HG02588 (cell line): Measurements from ENCODE around the gene RUNDC3A.
A peak's percentile ranks its signal among the peaks of the same experiment; 100 is the strongest.
"Not testable (repeated sequence)": the region's sequence is repeated elsewhere in the genome, so short reads cannot be mapped to it uniquely, and the experiment has no call there.

Source experiments
- ATAC-seq: cut with Tn5 transposase; IDR thresholded peaks from one replicate; pipeline ENCODE4 v1.9.1; 2021; ENCODE audit warnings: mild to moderate bottlenecking, moderate library complexity; ENCODE audit not compliant: unreplicated experiment

The RUNDC3A gene

DNA sequence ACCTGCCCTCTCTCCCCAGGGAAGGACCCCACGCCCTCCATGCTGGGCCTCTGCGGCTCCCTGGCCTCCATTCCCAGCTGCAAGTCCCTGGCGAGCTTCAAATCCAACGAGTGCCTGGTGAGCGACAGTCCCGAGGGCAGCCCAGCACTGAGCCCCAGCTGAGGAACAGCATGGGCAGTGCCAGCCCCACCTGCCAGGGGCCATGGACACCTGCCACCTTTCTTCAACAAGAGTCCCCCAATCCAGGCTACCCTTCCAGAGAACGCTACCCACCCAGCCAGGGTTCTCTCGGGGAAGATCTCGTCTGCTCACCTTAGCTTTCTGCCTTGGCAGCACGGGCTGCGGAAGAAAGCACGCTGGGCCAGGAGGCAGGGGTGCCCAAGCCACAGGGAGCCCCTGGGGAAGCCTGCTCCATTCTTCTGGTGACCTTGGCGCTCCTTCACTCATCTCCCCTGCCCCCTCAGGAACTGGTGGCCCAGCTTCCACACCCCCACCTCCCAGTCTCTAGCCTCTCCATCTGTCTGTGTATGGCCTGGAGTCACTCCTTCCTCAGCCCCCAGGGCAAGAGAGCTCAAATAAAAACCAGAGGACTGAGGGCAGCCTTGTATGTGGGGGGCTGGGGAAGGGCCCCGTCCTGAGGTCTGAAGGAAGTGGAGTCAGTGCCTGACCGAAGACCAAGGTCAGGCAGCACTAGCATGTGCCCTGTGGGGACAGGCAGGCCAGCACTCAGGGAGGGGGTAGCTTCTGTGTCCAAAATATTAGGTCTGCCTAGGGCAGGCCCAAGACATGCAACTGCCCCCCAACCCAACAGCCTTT lies 9.9 kb downstream of the RUNDC3A start:
- no peak for ATAC-seq

DNA sequence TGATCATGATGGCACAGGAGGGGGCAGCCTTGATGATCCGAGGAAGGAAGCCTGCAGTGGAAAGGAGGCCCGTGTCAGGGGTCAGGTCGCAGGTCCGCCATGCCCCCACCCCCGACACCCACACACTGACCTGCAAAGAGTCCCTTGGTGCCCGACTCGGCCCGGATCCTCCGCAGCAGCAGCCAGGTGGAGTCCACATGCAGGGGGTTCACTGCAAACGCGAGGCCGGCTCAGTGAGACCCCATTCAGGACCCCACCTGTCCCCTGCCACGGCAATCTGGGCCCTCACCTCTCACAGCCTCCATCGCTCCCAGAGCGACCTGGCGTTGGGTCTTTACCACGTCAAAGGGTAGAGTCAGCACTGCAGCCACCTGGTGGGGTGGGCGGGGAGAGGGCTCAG lies 11.7 kb downstream of the RUNDC3A start:
- ATAC-seq = no peak

DNA sequence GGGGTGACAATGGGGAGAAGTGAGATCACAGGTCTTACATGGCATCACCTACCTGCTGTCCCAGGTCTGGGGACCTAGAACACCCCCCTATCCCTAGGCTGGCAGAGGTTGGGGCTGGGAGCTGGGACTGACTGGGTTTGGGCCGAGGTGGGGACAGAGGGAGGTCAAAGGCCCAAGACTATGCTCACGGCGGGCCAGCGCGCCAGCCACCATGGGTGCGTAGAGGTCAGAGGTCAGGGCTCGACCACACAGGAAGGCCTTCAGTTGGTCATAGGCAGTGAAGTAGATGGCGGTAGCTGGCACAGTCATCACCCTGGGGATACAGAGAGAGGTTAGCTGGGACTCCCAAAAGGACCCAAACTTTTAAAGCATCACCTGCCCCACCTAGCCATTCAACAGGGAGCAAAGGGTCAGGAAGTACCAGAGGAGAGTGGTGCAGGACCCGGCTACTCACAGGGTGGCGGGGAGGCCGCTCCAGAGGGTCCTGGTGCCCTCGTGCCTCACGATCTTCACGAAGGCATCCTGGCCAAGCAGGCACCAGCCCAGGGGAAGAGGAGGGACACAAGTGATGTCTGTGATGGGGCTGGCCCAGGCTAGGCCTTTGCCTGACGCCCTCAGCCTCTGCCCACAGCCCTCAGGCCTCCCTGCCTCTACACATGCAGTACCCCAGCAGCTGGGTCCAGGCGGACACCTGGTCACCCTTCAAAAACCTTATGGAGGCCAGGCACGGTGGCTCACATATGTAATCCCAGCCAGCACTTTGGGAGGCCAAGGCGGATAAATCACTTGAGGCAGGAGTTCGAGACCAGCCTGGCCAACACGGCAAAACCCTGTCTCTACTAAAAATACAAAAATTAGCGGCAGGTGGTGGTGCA lies 13.1 kb downstream of the RUNDC3A start:
- no peak for ATAC-seq

DNA sequence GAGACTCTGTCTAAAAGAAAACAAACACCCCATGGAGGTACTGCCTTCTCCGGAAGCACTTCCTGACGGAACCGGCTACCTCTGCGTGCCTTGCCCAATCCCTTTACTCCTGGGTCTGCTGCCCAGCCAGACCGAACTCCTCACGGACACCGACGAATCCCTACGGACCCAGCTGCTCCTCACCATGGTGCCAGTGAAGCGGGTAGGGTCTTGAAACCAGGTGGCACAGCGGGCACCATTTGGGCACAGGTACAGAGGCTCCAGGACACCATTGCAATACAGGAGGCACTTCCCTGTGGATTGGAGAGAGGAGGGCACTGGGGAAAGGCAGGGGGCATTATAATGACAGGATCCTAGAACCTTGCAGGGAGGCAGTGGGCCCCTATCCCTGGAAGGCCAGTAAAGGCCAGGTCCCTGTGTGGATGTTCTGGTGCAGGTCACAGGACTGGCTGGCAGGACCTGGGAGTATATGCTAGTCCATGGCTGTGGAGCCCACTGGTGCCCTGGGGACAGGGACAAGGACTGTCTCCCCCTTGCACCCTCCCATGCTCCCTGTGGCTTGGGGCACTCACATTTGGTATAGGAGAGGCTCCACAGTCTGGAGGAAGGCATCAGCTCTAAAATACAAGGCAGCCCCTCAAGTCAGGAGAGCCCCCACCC lies 14.0 kb downstream of the RUNDC3A start:
- ATAC-seq = no peak

DNA sequence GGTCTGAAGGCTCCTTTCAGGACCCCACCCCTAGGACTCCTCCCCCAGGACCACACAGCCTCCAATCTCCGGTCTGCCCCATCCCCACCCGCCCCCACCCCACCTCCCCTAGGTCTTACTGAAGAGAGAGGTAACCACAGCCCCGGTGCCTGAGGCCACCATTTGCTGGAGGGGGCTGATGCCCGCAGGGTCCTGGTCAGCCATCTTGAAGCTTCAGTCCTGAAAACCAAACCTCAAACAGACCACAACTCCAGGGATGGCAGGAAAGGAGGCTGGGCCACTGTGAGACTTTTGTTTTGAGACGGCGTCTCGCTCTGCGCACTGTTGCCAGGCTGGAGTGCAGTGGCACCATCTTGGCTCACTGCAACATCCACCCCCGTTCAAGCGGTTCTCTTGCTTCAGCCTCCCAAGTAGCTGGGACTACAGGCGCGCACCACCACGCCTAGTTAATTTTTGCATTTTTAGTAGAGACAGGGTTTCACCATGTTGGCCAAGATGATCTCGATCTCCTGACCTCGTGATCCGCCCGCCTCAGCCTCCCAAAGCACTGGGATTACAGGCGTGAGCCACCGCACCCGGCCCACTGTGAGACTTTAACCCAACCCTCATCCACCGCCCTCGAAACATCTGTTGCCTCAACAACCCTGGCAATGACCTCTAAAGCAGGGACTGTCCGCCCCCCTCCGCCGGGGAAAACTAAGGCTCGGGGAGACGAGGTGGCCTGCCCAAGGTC lies 15.1 kb downstream of the RUNDC3A start:
- ATAC-seq = no peak

DNA sequence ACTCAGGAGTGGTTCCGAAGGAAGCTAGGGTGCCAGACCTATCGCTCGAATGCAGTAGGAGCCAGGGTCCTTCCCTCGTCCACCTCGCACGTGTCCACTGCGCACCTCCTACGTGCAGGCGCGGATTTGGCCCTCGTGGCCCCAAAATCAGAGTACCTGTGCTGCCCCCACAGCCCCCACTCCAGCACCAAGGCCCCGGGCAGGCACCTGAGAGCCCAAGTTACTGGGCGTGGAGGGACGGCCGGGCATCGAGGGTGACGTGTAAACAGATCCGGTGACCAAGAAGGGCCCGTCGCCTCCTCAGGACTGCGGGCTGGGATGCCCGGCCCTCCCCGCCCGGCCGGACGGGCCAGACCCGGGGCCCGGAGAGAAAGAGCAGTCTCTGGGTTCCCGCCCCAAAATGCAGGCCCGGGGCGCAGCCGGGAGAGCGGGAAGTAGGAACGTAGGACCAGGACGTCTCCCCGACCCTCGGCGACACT lies 15.7 kb downstream of the RUNDC3A start:
- peak; percentile 1 for ATAC-seq

DNA sequence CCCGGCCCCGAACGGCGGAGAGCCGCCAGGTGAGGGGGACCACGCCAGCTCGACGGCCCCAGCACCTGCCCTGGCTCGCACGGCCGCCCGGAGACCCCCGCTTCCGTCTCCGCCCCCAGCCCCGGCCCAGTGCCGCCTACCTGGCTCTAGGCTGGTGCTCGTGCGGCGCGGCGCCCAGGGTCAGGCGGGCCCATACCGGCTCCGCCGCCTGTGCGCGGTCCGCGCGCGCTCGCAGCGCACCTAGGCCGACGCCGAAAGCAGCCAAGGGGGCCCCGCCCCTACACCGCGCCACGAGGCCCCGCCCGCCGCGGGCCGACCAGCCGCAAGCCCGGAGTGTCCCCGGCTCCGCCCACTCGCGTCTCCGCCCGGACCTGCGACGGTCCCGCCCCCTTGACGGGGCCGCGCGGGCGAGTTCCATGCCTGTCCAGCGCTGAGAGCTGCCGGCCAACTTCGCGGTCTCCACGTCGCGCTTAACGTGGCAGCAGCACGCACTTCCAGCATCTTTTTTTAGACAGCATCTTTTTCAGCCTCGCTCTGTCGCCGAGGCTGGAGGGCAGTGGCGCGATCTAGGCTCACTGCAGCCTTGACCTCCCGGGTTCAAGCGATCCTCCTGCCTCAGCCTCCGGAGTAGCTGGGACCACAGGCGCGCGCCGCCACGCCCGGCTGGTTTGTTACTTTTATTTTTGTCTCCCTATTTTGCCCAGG lies 16.3 kb downstream of the RUNDC3A start, which contains the start of gene SLC25A39:
Gene SLC25A39 (minus strand): TSS at position 253 of the 705 bp plus-strand sequence. CDS start 1,261 bp downstream, outside the sequence.
- ATAC-seq = peak; percentile 64

DNA sequence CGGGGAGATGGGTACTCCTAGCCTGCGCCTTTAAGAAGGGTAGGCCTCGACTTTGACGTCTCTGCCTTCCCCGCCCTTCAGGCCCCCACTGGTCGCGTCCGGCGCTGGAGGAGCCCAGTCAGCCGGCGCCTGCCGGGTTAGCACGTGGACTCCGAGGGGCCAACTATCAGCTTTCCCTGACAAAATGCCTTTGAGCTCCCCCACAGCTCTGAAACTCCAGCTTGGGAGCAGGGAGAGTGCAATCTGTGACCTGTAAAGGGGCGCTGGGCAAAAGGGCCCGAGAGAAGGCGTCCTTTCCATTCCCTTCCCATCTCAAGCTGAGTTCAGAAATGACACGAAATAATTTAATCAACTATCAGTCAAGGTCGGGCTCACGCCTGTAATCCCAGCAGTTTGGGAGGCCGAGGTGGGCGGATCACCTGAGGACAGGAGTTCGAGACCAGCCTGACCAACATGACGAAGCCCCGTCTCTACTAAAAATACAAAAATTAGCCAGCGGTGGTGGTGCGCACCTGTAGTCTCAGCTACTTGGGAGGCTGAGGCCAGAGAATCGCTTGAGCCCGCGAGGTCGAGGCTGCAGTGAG lies 18.6 kb downstream of the RUNDC3A start:
- peak; percentile 37 for ATAC-seq

DNA sequence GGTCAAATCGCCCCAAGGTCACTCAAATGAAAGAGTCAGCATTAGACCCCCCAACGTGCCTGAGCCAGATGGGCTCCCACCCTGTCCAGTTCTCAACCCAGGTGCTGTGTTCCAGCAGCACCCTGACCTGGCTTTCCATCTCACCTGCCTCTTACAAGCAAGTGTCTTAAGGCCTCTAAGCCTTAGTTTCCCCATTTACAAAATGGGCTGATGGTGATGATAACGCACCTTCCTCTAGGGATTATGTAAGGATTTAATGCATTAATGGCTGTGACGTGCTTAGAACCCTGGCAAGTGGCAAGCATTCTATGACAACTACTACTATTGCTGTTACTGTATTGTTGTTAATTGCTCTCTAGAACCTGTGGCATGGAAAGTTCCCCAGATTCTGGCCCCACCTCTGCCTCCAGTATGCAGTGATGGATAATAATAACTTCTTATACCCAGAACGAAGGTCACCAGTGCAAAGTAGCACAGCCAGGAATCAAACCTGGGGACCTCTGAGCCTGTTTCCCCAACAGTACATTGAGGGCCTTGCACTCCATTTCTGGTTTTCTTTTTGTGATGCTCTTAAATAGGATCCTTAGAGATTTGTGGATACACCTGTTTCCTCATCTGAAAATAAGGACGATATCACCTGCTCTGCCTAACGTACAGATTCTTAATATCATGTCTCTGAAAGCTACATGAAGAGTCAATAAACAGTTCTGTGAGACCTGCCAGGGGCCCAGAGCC lies 19.5 kb downstream of the RUNDC3A start:
- no peak for ATAC-seq

DNA sequence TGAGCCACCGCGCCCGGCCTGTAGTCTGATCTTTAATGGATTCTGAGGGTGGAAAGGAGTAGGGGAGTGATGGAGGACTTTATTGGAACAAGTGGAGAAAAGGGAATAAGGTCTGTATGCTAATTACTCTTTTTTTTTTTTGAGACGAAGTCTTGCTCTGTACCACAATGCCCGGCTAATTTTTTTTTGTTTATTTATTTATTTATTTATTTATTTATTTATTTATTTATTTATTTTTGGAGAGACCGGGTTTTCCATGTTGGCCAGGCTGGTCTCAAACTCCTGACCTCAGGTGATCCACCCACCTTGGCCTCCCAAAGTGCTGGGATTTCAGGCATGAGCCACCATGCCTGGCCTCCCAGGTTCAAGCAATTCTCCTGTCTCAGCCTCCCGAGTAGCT lies 21.1 kb downstream of the RUNDC3A start:
- not testable (repeated sequence) for ATAC-seq

DNA sequence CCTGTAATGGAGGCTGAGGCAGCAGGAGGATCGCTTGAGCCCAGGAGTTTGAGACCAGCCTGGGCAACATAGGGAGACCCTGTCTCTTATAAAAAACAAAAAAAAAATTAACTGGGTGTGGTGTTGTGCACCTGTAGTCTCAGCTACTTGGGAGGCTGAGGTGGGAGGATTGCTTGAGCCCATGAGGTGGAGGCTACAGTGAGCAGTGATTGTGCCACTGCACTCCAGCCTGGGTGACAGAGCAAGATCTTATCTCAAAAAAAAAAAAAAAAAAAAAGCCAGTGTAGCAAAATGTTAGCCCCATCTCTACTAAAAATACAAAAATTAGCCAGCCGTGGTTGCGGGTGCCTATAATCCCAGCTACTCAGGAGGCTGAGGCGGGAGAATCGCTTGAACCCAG lies 21.9 kb downstream of the RUNDC3A start:
- ATAC-seq = not testable (repeated sequence)

DNA sequence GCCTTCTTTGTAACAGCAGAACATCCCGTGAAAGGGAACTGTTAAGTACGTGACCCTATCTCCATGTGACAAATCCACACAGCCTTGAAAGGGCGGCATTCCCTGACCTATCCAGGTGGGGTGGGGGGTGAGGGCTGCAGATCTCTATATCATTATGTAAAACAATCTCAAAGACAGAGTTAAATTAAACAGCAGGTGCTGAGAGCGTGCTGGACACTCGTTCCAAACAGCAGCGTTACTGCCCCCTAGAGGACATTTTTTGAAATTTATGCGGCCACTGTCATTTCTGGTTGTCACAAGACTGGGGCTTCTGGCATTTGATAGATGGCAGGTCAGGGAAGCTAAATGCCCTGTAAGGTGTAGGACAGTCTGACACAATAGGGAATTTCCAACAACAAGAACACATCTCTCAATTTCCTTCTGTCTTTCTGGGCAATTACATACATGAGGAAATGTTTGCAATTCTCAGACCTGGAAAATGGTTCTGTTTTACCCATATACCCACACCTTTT lies 22.9 kb downstream of the RUNDC3A start:
- ATAC-seq = no peak

DNA sequence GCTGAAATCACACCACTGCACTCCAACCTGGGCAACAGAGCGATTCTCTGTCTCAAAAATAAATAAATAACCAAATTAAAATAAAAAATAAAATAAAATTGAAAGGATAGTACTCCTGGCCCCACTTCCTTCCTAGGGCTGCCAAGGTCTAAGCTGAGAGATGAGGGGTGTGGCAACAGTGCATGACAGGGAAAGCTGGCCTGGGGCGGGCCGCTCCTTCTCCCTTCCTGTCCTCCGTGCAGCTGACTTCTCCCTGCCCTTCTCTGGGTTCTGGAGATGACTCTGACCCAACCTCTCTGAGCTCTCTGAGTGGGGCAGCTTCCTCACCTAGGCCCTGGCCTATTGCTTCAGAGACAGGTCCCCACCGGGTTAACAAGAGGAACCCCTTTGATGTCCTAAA lies 25.0 kb downstream of the RUNDC3A start:
- ATAC-seq = no peak

DNA sequence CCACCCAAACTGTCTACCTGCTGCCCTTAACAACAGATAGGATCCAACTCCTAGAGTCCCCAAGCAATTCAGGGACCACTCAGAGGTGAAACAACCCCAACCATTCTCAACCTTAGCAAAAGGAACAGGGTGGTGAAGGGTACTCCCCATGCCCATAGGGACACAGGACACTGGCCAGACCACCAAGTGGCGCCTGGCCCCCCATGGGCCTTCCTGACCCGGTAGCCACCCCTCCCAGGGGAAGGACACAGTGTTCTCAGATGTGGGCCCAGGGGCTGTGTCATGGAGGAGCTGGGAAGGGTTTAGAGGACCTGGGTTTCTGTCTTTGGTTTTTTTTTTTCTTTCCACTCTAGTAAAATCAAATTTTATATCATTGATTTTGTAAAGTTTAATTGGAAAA lies 25.9 kb downstream of the RUNDC3A start:
- ATAC-seq = no peak

DNA sequence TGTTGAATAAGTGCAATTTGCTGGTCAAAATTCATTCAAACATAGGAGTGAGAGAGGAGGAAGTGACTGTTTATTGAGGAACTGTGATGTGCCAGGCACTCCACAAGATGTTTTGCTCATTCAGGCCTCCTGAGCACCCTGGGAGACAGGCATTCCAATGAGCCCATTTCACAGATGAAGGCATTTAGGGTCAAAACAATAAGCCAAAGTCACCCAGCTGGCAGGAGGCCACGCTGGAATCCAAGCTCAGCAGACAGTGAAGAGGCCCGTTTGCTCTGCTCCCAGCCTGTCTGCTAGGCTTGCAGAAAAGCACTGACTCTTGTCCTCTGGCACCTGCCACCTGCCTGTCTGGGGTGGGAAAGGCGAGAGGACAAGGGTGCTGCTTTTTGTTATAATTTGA lies 26.3 kb downstream of the RUNDC3A start:
- ATAC-seq = no peak

DNA sequence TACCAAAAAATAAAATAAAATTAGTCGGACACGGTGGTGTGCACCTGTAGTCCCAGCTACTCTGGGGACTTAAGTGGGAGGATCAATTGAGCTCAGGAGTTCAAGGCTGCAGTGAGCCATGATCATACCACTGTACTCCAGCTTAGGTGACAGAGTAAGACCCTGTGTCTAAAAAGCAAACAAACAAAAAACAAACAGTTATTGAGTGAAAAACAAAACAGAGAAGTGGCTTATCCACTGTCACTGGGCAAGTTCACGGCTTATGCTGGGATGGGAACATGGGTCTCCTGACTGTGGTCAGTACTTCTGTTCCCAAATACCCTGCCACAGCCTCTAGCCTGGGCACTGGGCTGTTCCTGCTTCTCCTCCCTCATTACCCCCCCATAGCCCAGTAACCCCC lies 27.2 kb downstream of the RUNDC3A start:
- no peak for ATAC-seq

DNA sequence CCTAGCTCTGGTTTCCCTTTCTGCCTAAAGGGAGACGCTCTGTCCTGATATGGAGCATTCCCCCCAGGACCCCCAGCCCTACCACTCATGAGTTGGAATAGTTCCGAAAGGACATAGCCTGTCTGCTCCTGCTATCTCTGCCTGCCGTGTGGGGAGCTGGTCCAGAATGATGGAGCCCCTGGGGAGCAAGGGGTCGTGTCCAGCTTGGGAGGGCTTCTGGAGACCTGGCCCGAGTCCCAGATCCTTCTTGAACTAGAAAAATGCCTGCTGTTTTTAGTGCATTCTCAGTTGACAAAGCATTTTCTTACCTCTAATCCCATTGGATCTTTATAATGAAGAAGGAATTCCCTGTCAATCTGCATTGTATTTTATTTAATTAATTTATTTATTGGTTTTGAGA lies 27.6 kb downstream of the RUNDC3A start:
- no peak for ATAC-seq

DNA sequence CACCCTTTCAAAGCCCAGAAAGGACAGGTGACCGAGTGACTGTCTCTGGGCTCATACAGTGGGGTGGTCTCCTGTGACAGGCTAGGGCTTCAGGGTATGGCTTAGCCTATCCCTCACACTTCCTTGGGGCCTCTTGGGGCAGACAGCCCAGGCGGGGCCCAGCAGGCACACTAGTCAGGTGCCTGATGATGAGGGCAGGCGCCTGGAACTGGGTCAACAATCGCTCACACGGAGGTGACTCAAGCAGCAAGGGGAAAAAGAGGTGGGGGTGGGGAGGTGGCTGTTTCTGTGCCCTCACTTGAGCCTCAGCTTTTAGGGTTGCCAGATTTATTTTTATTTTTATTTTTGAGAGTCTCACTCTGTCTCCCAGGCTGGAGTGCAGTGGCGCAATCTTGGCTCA lies 30.3 kb downstream of the RUNDC3A start:
- ATAC-seq = no peak

DNA sequence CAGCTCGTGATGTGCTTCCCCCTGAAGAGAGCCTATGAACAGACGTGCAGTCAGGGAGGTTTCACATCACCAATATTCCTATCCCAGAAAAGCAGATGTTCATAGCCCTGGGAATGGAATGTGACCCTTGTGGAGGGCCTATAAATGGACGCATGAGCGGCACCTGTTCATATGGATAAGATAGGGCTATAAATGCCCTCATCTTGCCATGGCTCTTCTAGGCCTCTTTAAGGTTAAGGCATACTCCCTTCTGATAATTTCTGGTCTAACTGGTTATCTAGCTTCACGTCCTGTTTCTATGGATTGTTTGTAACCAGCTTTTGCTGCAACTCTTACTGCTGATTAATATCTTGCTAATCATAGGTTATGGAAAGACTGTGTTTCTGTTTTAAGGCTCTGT lies 32.2 kb downstream of the RUNDC3A start:
- ATAC-seq = not testable (repeated sequence)
